Neural cell (in vitro differentiated cells): ENCODE results near the gene SORL1-AS1.

Experiments
- H2AFZ ChIP-seq: fragments of 200-600, 300-800 bp; sonication (generic), shearing (Covaris generic); 2 replicates; pipeline ENCODE4 v1.6.0; 2014; ENCODE audit warnings: low read depth, mild to moderate bottlenecking, antibody characterized with exemption, low read length, moderate library complexity
- H3F3A ChIP-seq: fragments of 200-600 bp; shearing (Covaris generic); 2 replicates; pipeline ENCODE4 v1.6.1; 2016; ENCODE audit warnings: mild to moderate bottlenecking, moderate library complexity, mixed read lengths, antibody characterized with exemption, low read length; ENCODE audit not compliant: insufficient read depth, poor library complexity, severe bottlenecking
- H3K27ac ChIP-seq: fragments of 200-600, 300-800 bp; sonication (generic), shearing (Covaris generic); 2 replicates; pipeline ENCODE4 v1.5.1; 2014; ENCODE audit warnings: mild to moderate bottlenecking, low read length, moderate library complexity
- H3K27me3 ChIP-seq: fragments of 300-800, 200-600 bp; sonication (generic), shearing (Covaris generic); 2 replicates; pipeline ENCODE4 v1.6.0; 2014; ENCODE audit warnings: mild to moderate bottlenecking, low read depth, low read length, moderate library complexity; ENCODE audit not compliant: insufficient read depth
- H3K36me3 ChIP-seq: fragments of 300-800, 200-600 bp; sonication (generic), shearing (Covaris generic); 2 replicates; pipeline ENCODE4 v1.5.1; 2014; ENCODE audit warnings: mild to moderate bottlenecking, antibody characterized with exemption, low read length, moderate library complexity; ENCODE audit not compliant: insufficient read depth
- H3K4me2 ChIP-seq: fragments of 300-800, 200-600 bp; sonication (generic), shearing (Covaris generic); 2 replicates; pipeline ENCODE4 v1.6.0; 2014; ENCODE audit warnings: mild to moderate bottlenecking, low read length
- H3K4me3 ChIP-seq: fragments of 300-800, 200-600 bp; sonication (generic), shearing (Covaris generic); 2 replicates; pipeline ENCODE4 v1.5.1; 2014; ENCODE audit warnings: mild to moderate bottlenecking, low read length, moderate library complexity
- H3K79me2 ChIP-seq: fragments of 200-600 bp; shearing (Covaris generic); replicated peaks from 2 replicates; pipeline ENCODE4 v1.6.0; 2014; ENCODE audit warnings: mild to moderate bottlenecking, low read length, moderate library complexity; ENCODE audit not compliant: insufficient read depth
- H3K9ac ChIP-seq: fragments of 300-800, 200-600 bp; sonication (generic), shearing (Covaris generic); 2 replicates; pipeline ENCODE4 v1.6.1; 2016; ENCODE audit warnings: mild to moderate bottlenecking, low read length, mixed read lengths
- H3K9me2 ChIP-seq: fragments of 200-600 bp; shearing (Covaris generic); 2 replicates; pipeline ENCODE4 v1.6.1; 2016; ENCODE audit warnings: mild to moderate bottlenecking, low read length, mixed read lengths; ENCODE audit not compliant: insufficient read depth
- H3K9me3 ChIP-seq: fragments of 200-600, 300-800 bp; sonication (generic), shearing (Covaris generic); 2 replicates; pipeline ENCODE4 v1.6.1; 2016; ENCODE audit warnings: mild to moderate bottlenecking, mixed run types, low read length, moderate library complexity, mixed read lengths
- H4K20me1 ChIP-seq: fragments of 200-600 bp; shearing (Covaris generic); 2 replicates; pipeline ENCODE4 v1.6.1; 2016; ENCODE audit warnings: mild to moderate bottlenecking, mixed run types; ENCODE audit not compliant: insufficient read depth
- CTCF ChIP-seq: fragments of 450-650 bp; IDR thresholded peaks from 2 replicates; pipeline ENCODE4 v1.5.1; 2014; ENCODE audit warnings: antibody characterized with exemption, mild to moderate bottlenecking, moderate library complexity; ENCODE audit not compliant: poor library complexity, severe bottlenecking
- EP300 ChIP-seq: fragments of 450-650 bp; conservative IDR thresholded peaks from 2 replicates; pipeline ENCODE4 v1.6.1; 2014; ENCODE audit warnings: antibody characterized with exemption, mild to moderate bottlenecking, moderate library complexity; ENCODE audit not compliant: poor library complexity, severe bottlenecking
- EZH2 ChIP-seq: fragments of 200-600, 300-800 bp; shearing (Covaris generic), sonication (generic); IDR thresholded peaks from 2 replicates; pipeline ENCODE4 v1.6.1; 2014; ENCODE audit warnings: antibody characterized with exemption, low read length, borderline replicate concordance, mild to moderate bottlenecking; ENCODE audit not compliant: insufficient read depth, poor library complexity, severe bottlenecking
- MXI1 ChIP-seq: fragments of 450-650 bp; conservative IDR thresholded peaks from 2 replicates; pipeline ENCODE4 v1.6.1; 2014; ENCODE audit warnings: antibody characterized with exemption, mild to moderate bottlenecking; ENCODE audit not compliant: poor library complexity, severe bottlenecking
- POLR2AphosphoS5 ChIP-seq: IDR thresholded peaks from 2 replicates; pipeline ENCODE4 v1.6.1; 2012
- RAD21 ChIP-seq: fragments of 450-650 bp; conservative IDR thresholded peaks from 2 replicates; pipeline ENCODE4 v1.6.1; 2014; ENCODE audit warnings: antibody characterized with exemption, mild to moderate bottlenecking, moderate library complexity
- SMC3 ChIP-seq: fragments of 450-650 bp; conservative IDR thresholded peaks from 2 replicates; pipeline ENCODE4 v1.6.1; 2014; ENCODE audit warnings: antibody characterized with exemption, mild to moderate bottlenecking, moderate library complexity; ENCODE audit not compliant: poor library complexity
- TAF1 ChIP-seq: IDR thresholded peaks from 2 replicates; pipeline ENCODE4 v1.6.1; 2012; ENCODE audit warnings: low read depth
- TF ChIP-seq, protein P1 (sequence below): IDR thresholded peaks from 2 replicates; pipeline ENCODE4 v1.6.1; 2012; ENCODE audit warnings: borderline replicate concordance

SORL1-AS1 gene

GRCh38 chr11:121463689-121464335 is 11.0 kb upstream of the SORL1-AS1 start:
- Histone ChIP-seq H3F3A (no peaks in the 10 kb centered on the region), H3K36me3 (no peaks in the 10 kb centered on the region), H4K20me1 (no peaks in the 10 kb centered on the region), H3K9me2 (no peaks in the 10 kb centered on the region), H3K27me3 (no peaks in the 10 kb centered on the region), H2AFZ (no peak overlapping the region), H3K9ac (no peak overlapping the region), H3K9me3 (no peaks in the 10 kb centered on the region), H3K4me3 (no peak overlapping the region), H3K79me2 (no peaks in the 10 kb centered on the region), H3K4me2 (no peak overlapping the region), H3K27ac (no peak overlapping the region)
- TF ChIP-seq RAD21 = no peak

DNA sequence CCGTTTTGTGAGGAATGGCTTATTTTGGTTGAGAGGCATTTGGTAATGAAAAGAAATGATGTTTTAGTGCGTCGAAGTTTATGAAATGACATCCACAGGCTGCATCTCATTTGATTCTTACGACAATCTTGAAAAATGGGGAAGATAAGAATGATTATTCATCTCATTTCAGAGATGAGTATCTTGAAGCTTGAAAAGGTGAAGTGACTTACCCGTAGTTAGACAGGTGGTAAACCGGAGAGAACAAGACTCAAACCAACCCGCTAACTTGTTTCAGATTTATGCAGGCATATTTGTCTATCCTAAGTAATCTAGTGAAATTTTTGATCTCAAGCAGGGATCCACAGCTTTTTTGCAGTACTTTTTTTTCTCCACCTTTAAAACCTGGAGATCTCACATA is 9.1 kb upstream of the SORL1-AS1 start:
- H3K4me2 ChIP-seq = no peak overlapping the region
- no peaks in the 10 kb centered on the region for H3K36me3 ChIP-seq
- no peaks in the 10 kb centered on the region for H4K20me1 ChIP-seq
- TF ChIP-seq MXI1 = no peak
- no peak for TF ChIP-seq TAF1
- no peak for TF ChIP-seq SMC3
- no peak for TF ChIP-seq POLR2AphosphoS5
- TF ChIP-seq, protein P1, sequence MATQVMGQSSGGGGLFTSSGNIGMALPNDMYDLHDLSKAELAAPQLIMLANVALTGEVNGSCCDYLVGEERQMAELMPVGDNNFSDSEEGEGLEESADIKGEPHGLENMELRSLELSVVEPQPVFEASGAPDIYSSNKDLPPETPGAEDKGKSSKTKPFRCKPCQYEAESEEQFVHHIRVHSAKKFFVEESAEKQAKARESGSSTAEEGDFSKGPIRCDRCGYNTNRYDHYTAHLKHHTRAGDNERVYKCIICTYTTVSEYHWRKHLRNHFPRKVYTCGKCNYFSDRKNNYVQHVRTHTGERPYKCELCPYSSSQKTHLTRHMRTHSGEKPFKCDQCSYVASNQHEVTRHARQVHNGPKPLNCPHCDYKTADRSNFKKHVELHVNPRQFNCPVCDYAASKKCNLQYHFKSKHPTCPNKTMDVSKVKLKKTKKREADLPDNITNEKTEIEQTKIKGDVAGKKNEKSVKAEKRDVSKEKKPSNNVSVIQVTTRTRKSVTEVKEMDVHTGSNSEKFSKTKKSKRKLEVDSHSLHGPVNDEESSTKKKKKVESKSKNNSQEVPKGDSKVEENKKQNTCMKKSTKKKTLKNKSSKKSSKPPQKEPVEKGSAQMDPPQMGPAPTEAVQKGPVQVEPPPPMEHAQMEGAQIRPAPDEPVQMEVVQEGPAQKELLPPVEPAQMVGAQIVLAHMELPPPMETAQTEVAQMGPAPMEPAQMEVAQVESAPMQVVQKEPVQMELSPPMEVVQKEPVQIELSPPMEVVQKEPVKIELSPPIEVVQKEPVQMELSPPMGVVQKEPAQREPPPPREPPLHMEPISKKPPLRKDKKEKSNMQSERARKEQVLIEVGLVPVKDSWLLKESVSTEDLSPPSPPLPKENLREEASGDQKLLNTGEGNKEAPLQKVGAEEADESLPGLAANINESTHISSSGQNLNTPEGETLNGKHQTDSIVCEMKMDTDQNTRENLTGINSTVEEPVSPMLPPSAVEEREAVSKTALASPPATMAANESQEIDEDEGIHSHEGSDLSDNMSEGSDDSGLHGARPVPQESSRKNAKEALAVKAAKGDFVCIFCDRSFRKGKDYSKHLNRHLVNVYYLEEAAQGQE = no peak
- no peak for TF ChIP-seq CTCF
- no peak for TF ChIP-seq RAD21
- no peak for TF ChIP-seq EP300
- no peak for TF ChIP-seq EZH2
- H2AFZ ChIP-seq = no peak overlapping the region
- H3K9ac ChIP-seq = no peak overlapping the region
- no peak overlapping the region for H3K27ac ChIP-seq
- H3K79me2 ChIP-seq = no peaks in the 10 kb centered on the region
- no peaks in the 10 kb centered on the region for H3F3A ChIP-seq
- no peak overlapping the region for H3K4me3 ChIP-seq
- no peaks in the 10 kb centered on the region for H3K9me3 ChIP-seq
- H3K27me3 ChIP-seq = no peaks in the 10 kb centered on the region
- no peaks in the 10 kb centered on the region for H3K9me2 ChIP-seq
